HepG2 (cell line): ENCODE data around the gene CD72. TPM values are rescaled to one million over a fixed set of nuclear protein-coding genes. Genes with fewer than 3 reads are reported as not detected.

Experiments used
- CHCHD3 ChIP-seq: sonication (generic); formaldehyde crosslinking; IDR thresholded peaks from 2 replicates; pipeline ENCODE4 v1.8.0; 2022; ENCODE audit warnings: mild to moderate bottlenecking, missing genetic modification reagents, moderate library complexity
- ISL2 ChIP-seq: sonication (generic); formaldehyde crosslinking; IDR thresholded peaks from 2 replicates; pipeline ENCODE4 v1.5.0; 2020; ENCODE audit warnings: missing genetic modification reagents
- KLF12 ChIP-seq: sonication (generic); formaldehyde crosslinking; IDR thresholded peaks from 2 replicates; pipeline ENCODE4 v1.4.0; 2020; ENCODE audit warnings: missing genetic modification reagents, borderline replicate concordance
- MEIS1 ChIP-seq: sonication (generic); formaldehyde crosslinking; IDR thresholded peaks from 2 replicates; pipeline ENCODE4 v1.9.0; 2021; ENCODE audit warnings: mild to moderate bottlenecking, missing genetic modification reagents, moderate library complexity, borderline replicate concordance
- MYC ChIP-seq: sonication (generic); formaldehyde crosslinking; IDR thresholded peaks from 2 replicates; pipeline ENCODE4 v1.9.0; 2021; ENCODE audit warnings: missing genetic modification reagents, borderline replicate concordance
- RELA ChIP-seq: sonication (generic); formaldehyde crosslinking; IDR thresholded peaks from 2 replicates; pipeline ENCODE4 v1.4.0; 2020; ENCODE audit warnings: missing genetic modification reagents
- RNF2 ChIP-seq: fragments of 450-650 bp; conservative IDR thresholded peaks from 2 replicates; pipeline ENCODE4 v1.6.1; 2016; ENCODE audit warnings: low read depth
- SOX5 ChIP-seq: IDR thresholded peaks from 2 replicates; pipeline ENCODE4 v1.6.1; 2016; ENCODE audit warnings: borderline replicate concordance
- TCF7L2 ChIP-seq: IDR thresholded peaks from 2 replicates; pipeline ENCODE4 v1.6.1; 2011; ENCODE audit warnings: mild to moderate bottlenecking, low read depth, low read length, moderate library complexity
- U2AF2 ChIP-seq: fragments of 200-400 bp; formaldehyde crosslinking; IDR thresholded peaks from 2 replicates; pipeline ENCODE4 v1.6.1; 2017; ENCODE audit warnings: low read depth, mild to moderate bottlenecking, low read length
- ZNF121 ChIP-seq: sonication (generic); formaldehyde crosslinking; IDR thresholded peaks from 2 replicates; pipeline ENCODE4 v1.5.0; 2020; ENCODE audit warnings: mild to moderate bottlenecking, missing genetic modification reagents
- ZNF567 ChIP-seq: sonication (generic); formaldehyde crosslinking; IDR thresholded peaks from 2 replicates; pipeline ENCODE4 v1.8.1; 2023; ENCODE audit warnings: mild to moderate bottlenecking, missing genetic modification reagents, borderline replicate concordance
- ZNF572 ChIP-seq: sonication (generic); formaldehyde crosslinking; IDR thresholded peaks from 2 replicates; pipeline ENCODE4 v1.5.1; 2020; ENCODE audit warnings: mild to moderate bottlenecking, missing genetic modification reagents
- ZNF672 ChIP-seq: sonication (generic); formaldehyde crosslinking; IDR thresholded peaks from 2 replicates; pipeline ENCODE4 v1.8.1; 2022; ENCODE audit warnings: missing genetic modification reagents
- ZNF713 ChIP-seq: sonication (generic); formaldehyde crosslinking; IDR thresholded peaks from 2 replicates; pipeline ENCODE4 v1.4.0; 2020; ENCODE audit warnings: mild to moderate bottlenecking, missing genetic modification reagents
- ZNF776 ChIP-seq: sonication (generic); formaldehyde crosslinking; IDR thresholded peaks from 2 replicates; pipeline ENCODE4 v1.4.0; 2020; ENCODE audit warnings: mild to moderate bottlenecking, missing genetic modification reagents
- ZSCAN25 ChIP-seq: sonication (generic); formaldehyde crosslinking; IDR thresholded peaks from 2 replicates; pipeline ENCODE4 v1.8.0; 2022; ENCODE audit warnings: mild to moderate bottlenecking, missing genetic modification reagents
- polyA plus RNA-seq, 8 experiments: library from polyadenylated mRNA; depleted of rRNA in 3 of 8; stranded (reverse) in 7 of 8; unstranded in 1 of 8; fragments of >200 nt; fragmentation: Illumina TruSeq in 4 of 8; extraction: Trizol in 4 of 8; gene quantifications; 2 replicates each; pipeline versions ENCODE4 v1.2.1 to v1.2.3, GENCODE V29; 2011 to 2016; ENCODE audit warnings: low read depth in 4 of 8, missing spikeins in 1 of 8, mixed read lengths in 1 of 8; ENCODE audit not compliant: insufficient read depth in 1 of 8
- total RNA-seq, 5 experiments: library from RNA; depleted of rRNA; stranded (reverse); fragments of >200 nt; fragmentation: Illumina TruSeq; extraction: Trizol; gene quantifications; 2 replicates each; pipeline ENCODE4 v1.2.3, GENCODE V29; 2016; ENCODE audit warnings: low read depth in 1 of 5
- TF ChIP-seq, protein P1 (sequence below): sonication (generic); formaldehyde crosslinking; IDR thresholded peaks from 2 replicates; pipeline ENCODE4 v1.5.1; 2020; ENCODE audit warnings: mild to moderate bottlenecking, missing genetic modification reagents, moderate library complexity
- TF ChIP-seq, protein P2 (sequence below): IDR thresholded peaks from 2 replicates; pipeline ENCODE4 v1.6.1; 2016
- TF ChIP-seq, protein P3 (sequence below): sonication (generic); formaldehyde crosslinking; conservative IDR thresholded peaks from 2 replicates; pipeline ENCODE4 v1.4.0; 2020; ENCODE audit warnings: missing genetic modification reagents
- TF ChIP-seq, protein P4 (sequence below): IDR thresholded peaks from 2 replicates; pipeline ENCODE4 v1.6.1; 2016; ENCODE audit warnings: missing compliant biosample characterization, missing genetic modification reagents, borderline replicate concordance
- TF ChIP-seq, protein P5 (sequence below): sonication (generic); formaldehyde crosslinking; IDR thresholded peaks from 2 replicates; pipeline ENCODE4 v1.5.0; 2020; ENCODE audit warnings: mild to moderate bottlenecking, low read depth, missing genetic modification reagents, borderline replicate concordance

Gene CD72
- total and polyA plus RNA-seq, 2 of the 13 experiments (the other 11 are each of a cell fraction or from before 2014, with no cell fraction given), result 0.18 to 1.1 TPM

DNA sequence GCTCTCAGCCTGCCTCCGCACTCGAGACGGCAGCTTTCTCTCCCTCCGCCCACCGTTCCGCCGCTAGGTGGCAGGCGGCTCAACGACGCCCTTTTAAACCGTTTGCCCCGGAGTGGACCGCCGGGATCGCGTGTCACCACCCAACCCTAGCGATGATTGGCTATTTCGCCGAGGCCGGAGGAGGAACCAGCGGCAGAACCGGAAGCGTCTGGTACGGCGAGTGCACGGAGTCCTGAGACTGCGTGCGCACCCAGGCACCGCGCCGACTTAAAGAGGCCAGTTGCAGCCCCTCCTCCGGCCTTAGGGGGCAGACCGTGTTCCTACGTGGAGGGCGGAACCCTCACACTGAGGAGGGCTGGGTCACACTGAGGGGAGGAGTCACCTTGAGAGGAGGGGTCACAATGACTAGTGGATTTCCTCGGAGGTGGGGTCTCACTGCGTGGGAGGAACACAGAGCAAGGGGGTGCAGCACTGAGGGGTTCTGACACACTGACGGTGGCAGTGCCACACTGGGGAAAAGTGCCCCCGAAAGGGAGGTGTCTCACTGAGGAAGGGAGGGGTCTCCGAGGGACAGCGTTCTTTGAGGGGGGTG lies 14.1 kb downstream of the CD72 start (continued):
- TF ChIP-seq, protein P1, sequence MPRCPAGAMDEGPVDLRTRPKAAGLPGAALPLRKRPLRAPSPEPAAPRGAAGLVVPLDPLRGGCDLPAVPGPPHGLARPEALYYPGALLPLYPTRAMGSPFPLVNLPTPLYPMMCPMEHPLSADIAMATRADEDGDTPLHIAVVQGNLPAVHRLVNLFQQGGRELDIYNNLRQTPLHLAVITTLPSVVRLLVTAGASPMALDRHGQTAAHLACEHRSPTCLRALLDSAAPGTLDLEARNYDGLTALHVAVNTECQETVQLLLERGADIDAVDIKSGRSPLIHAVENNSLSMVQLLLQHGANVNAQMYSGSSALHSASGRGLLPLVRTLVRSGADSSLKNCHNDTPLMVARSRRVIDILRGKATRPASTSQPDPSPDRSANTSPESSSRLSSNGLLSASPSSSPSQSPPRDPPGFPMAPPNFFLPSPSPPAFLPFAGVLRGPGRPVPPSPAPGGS, result peak; percentile 60; the same call in 1 of the 2 replicates
- TF ChIP-seq RELA, result 0 out of 2 replicates have a peak, but pooled peaks have one; percentile 28
- no peak; the same call in 1 of the 2 replicates for TF ChIP-seq ZNF776 (CRISPR knock-in tag)
- TF ChIP-seq ZSCAN25 (CRISPR knock-in tag), result no peak
- TF ChIP-seq, protein P2, sequence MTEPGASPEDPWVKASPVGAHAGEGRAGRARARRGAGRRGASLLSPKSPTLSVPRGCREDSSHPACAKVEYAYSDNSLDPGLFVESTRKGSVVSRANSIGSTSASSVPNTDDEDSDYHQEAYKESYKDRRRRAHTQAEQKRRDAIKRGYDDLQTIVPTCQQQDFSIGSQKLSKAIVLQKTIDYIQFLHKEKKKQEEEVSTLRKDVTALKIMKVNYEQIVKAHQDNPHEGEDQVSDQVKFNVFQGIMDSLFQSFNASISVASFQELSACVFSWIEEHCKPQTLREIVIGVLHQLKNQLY (CRISPR knock-in tag), result peak; percentile 53; the same call in 1 of the 2 replicates
- TF ChIP-seq MYC, result peak; percentile 88
- TF ChIP-seq, protein P3, sequence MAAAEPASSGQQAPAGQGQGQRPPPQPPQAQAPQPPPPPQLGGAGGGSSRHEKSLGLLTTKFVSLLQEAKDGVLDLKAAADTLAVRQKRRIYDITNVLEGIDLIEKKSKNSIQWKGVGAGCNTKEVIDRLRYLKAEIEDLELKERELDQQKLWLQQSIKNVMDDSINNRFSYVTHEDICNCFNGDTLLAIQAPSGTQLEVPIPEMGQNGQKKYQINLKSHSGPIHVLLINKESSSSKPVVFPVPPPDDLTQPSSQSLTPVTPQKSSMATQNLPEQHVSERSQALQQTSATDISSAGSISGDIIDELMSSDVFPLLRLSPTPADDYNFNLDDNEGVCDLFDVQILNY (CRISPR knock-in tag), result no peak
- TF ChIP-seq TCF7L2, result no peak
- TF ChIP-seq, protein P4, sequence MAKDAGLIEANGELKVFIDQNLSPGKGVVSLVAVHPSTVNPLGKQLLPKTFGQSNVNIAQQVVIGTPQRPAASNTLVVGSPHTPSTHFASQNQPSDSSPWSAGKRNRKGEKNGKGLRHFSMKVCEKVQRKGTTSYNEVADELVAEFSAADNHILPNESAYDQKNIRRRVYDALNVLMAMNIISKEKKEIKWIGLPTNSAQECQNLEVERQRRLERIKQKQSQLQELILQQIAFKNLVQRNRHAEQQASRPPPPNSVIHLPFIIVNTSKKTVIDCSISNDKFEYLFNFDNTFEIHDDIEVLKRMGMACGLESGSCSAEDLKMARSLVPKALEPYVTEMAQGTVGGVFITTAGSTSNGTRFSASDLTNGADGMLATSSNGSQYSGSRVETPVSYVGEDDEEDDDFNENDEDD (CRISPR knock-in tag), result peak; percentile 75; the same call in 1 of the 2 replicates
- no peak for TF ChIP-seq CHCHD3
- peak; percentile 84 for TF ChIP-seq MEIS1 (CRISPR knock-in tag)
- TF ChIP-seq, protein P5, sequence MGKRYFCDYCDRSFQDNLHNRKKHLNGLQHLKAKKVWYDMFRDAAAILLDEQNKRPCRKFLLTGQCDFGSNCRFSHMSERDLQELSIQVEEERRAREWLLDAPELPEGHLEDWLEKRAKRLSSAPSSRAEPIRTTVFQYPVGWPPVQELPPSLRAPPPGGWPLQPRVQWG, result no peak
- TF ChIP-seq ZNF121 (CRISPR knock-in tag), result no peak
- no peak; the same call in 1 of the 2 replicates for TF ChIP-seq ZNF567 (CRISPR knock-in tag)
- 0 out of 2 replicates have a peak, but pooled peaks have one; percentile 39 for TF ChIP-seq RNF2
- no peak; the same call in 1 of the 2 replicates for TF ChIP-seq ZNF713
- no peak for TF ChIP-seq ZNF672 (CRISPR knock-in tag)
- TF ChIP-seq ISL2 (CRISPR knock-in tag), result peak; percentile 69
- TF ChIP-seq U2AF2, result no peak
- TF ChIP-seq KLF12, result no peak
- no peak for TF ChIP-seq ZNF572 (CRISPR knock-in tag)
- 0 out of 2 replicates have a peak, but pooled peaks have one; percentile 9 for TF ChIP-seq SOX5 (CRISPR knock-in tag)
